ENCODE data around the gene TMEM237. TPM values are rescaled to one million over a fixed set of nuclear protein-coding genes. Genes with fewer than 3 reads are reported as not detected.

The TMEM237 gene
- total RNA-seq, 1 experiment from 2014 or later: 70.4 TPM

GRCh38 chr2:201668402-201668910, 25.2 kb upstream of the TMEM237 start:
- intact Hi-C loops (cut with micrococcal nuclease; ENCODE audit: unreplicated experiment): loop anchor here (5.0 kb wide), 1 partner anchor 509 kb away; no protein-coding TSS in a partner anchor
- TF ChIP-seq EZH2 (IDR thresholded peaks at IDR 0.05; ENCODE audit: borderline replicate concordance, low read depth, low read length, poor library complexity, severe bottlenecking) (no peak), CTCF (conservative IDR thresholded peaks at IDR 0.05; ENCODE audit: low read depth, low read length) (no peak)
- no peak for DNase-seq (ENCODE audit: low spot score)
- CTCF ChIA-PET: no interaction called here
- no peak overlapping the region for H3K27ac ChIP-seq (ENCODE audit: low read depth, low read length, poor library complexity, severe bottlenecking)
- no TSS peak for BruUV-seq (replicated peaks)
- H3K27me3 ChIP-seq (replicated peaks; ENCODE audit: insufficient read depth, low read depth, low read length, poor library complexity): no peaks in the 10 kb centered on the region
- H3K4me3 ChIP-seq (ENCODE audit: low read depth, low read length, poor library complexity, severe bottlenecking): no peak overlapping the region
- no peaks in the 10 kb centered on the region for H3K4me1 ChIP-seq (ENCODE audit: insufficient read depth, low read length, poor library complexity, severe bottlenecking)
- POLR2A ChIA-PET (ENCODE audit: low non-redundant PET): no interaction called here
- no peaks in the 10 kb centered on the region for H3K36me3 ChIP-seq (ENCODE audit: insufficient read depth, low read length, poor library complexity, severe bottlenecking)
- no peaks in the 10 kb centered on the region for H3K9me3 ChIP-seq (ENCODE audit: low read depth, low read length, poor library complexity, severe bottlenecking)

GRCh38 chr2:201664334-201664733, 21.0 kb upstream of the TMEM237 start:
- no peak overlapping the region for H3K27ac ChIP-seq (ENCODE audit: low read depth, low read length, poor library complexity, severe bottlenecking)
- no peak for DNase-seq (ENCODE audit: low spot score)
- H3K4me1 ChIP-seq (ENCODE audit: insufficient read depth, low read length, poor library complexity, severe bottlenecking): no peaks in the 10 kb centered on the region
- TF ChIP-seq EZH2 (IDR thresholded peaks at IDR 0.05; ENCODE audit: borderline replicate concordance, low read depth, low read length, poor library complexity, severe bottlenecking) (no peak), CTCF (conservative IDR thresholded peaks at IDR 0.05; ENCODE audit: low read depth, low read length) (no peak)
- intact Hi-C loops (cut with micrococcal nuclease; ENCODE audit: unreplicated experiment): no loop called here
- no peaks in the 10 kb centered on the region for H3K9me3 ChIP-seq (ENCODE audit: low read depth, low read length, poor library complexity, severe bottlenecking)
- POLR2A ChIA-PET (ENCODE audit: low non-redundant PET): no interaction called here
- BruUV-seq (replicated peaks): no TSS peak
- CTCF ChIA-PET: no interaction called here
- H3K27me3 ChIP-seq (replicated peaks; ENCODE audit: insufficient read depth, low read depth, low read length, poor library complexity): no peaks in the 10 kb centered on the region
- no peak overlapping the region for H3K4me3 ChIP-seq (ENCODE audit: low read depth, low read length, poor library complexity, severe bottlenecking)
- H3K36me3 ChIP-seq (ENCODE audit: insufficient read depth, low read length, poor library complexity, severe bottlenecking): no peaks in the 10 kb centered on the region

- POLR2A ChIA-PET (ENCODE audit: low non-redundant PET): interaction anchor here (0.7 kb wide), 1 partner anchor 73 kb away, joined by 13 read pairs; no protein-coding TSS in a partner anchor
- no peaks in the 10 kb centered on the region for H3K36me3 ChIP-seq (ENCODE audit: insufficient read depth, low read length, poor library complexity, severe bottlenecking)
- TF ChIP-seq CTCF (conservative IDR thresholded peaks at IDR 0.05; ENCODE audit: low read depth, low read length) (no peak), EZH2 (IDR thresholded peaks at IDR 0.05; ENCODE audit: borderline replicate concordance, low read depth, low read length, poor library complexity, severe bottlenecking) (no peak)
- intact Hi-C loops (cut with micrococcal nuclease; ENCODE audit: unreplicated experiment): no loop called here
- H3K4me1 ChIP-seq (ENCODE audit: insufficient read depth, low read length, poor library complexity, severe bottlenecking): no peaks in the 10 kb centered on the region
- no peaks in the 10 kb centered on the region for H3K9me3 ChIP-seq (ENCODE audit: low read depth, low read length, poor library complexity, severe bottlenecking)
- H3K27ac ChIP-seq (ENCODE audit: low read depth, low read length, poor library complexity, severe bottlenecking): no peak overlapping the region
- H3K4me3 ChIP-seq (ENCODE audit: low read depth, low read length, poor library complexity, severe bottlenecking): no peak overlapping the region
- no TSS peak for BruUV-seq (replicated peaks)
- DNase-seq (ENCODE audit: low spot score): peak; percentile 54
- CTCF ChIA-PET: no interaction called here
- no peaks in the 10 kb centered on the region for H3K27me3 ChIP-seq (replicated peaks; ENCODE audit: insufficient read depth, low read depth, low read length, poor library complexity)
Measured at GRCh38 chr2:201661366-201661765, 18.1 kb upstream of the TMEM237 start.

Data from A673 (cell line).